ENCODE results near the gene PPFIBP1.

DNA sequence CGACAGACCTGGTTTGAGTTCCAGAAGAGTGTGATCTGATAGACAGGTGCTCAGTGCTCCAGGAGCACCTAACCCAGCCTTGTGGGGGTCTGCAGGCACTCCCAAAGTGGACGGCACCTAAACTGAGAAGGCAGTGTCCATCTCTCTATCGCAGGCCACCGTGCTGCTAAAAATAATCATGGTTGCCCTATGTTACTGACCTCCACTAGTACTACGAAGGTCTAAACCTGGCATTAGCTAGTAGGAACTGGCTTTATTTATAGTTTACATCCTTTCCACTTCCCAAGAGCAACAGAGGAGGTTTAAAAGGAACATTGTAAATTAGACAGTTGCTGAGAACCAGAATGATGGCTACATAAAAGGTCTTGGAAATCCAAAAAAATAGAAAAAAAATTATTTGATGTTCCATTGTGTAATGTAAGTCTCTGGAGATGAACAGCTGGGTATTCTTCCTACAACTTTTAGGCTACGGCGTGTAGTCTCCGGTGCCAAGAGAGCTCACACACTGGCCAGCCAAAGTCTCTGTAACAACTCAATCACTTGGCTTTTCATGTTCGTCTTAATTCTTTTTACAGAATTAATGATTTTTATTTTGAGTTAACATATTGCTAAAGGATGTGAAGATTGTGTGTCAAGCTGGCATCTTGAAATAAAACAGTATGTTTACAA, 27.3 kb downstream of the PPFIBP1 start:
- TF ChIP-seq, protein P1, sequence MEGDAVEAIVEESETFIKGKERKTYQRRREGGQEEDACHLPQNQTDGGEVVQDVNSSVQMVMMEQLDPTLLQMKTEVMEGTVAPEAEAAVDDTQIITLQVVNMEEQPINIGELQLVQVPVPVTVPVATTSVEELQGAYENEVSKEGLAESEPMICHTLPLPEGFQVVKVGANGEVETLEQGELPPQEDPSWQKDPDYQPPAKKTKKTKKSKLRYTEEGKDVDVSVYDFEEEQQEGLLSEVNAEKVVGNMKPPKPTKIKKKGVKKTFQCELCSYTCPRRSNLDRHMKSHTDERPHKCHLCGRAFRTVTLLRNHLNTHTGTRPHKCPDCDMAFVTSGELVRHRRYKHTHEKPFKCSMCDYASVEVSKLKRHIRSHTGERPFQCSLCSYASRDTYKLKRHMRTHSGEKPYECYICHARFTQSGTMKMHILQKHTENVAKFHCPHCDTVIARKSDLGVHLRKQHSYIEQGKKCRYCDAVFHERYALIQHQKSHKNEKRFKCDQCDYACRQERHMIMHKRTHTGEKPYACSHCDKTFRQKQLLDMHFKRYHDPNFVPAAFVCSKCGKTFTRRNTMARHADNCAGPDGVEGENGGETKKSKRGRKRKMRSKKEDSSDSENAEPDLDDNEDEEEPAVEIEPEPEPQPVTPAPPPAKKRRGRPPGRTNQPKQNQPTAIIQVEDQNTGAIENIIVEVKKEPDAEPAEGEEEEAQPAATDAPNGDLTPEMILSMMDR (IDR thresholded peaks at IDR 0.05), result no peak
- no peak for TF ChIP-seq EP300 (IDR thresholded peaks at IDR 0.05)
- TF ChIP-seq POLR2A (IDR thresholded peaks at IDR 0.05), result no peak
- no peak for TF ChIP-seq POLR2AphosphoS5 (IDR thresholded peaks at IDR 0.05)

Measured in suprapubic skin (tissue), 4 donors.